HUES64 (cell line): Measurements from ENCODE around the gene JADE3.
A peak's percentile ranks its signal among the peaks of the same experiment; 100 is the strongest.

Source experiments
- H3K27ac ChIP-seq: 2 replicates; pipeline ENCODE4 v1.7.0; 2013; ENCODE audit warnings: low read depth, low read length, inconsistent platforms
- H3K27me3 ChIP-seq: 2 replicates; pipeline ENCODE4 v1.6.1; 2013; ENCODE audit warnings: mild to moderate bottlenecking, low read length; ENCODE audit not compliant: insufficient read depth
- H3K36me3 ChIP-seq: 2 replicates; pipeline ENCODE4 v1.6.1; 2013; ENCODE audit warnings: mild to moderate bottlenecking, low read length; ENCODE audit not compliant: insufficient read depth
- H3K4me1 ChIP-seq: 2 replicates; pipeline ENCODE4 v1.6.1; 2013; ENCODE audit warnings: mild to moderate bottlenecking, low read length, moderate library complexity; ENCODE audit not compliant: insufficient read depth
- H3K4me3 ChIP-seq: 2 replicates; pipeline ENCODE4 v1.5.1; 2013; ENCODE audit warnings: mild to moderate bottlenecking, low read length, moderate library complexity
- H3K9ac ChIP-seq: 2 replicates; pipeline ENCODE4 v1.6.1; 2013; ENCODE audit warnings: mild to moderate bottlenecking, low read depth, low read length
- H3K9me3 ChIP-seq: 2 replicates; pipeline ENCODE4 v1.6.1; 2013; ENCODE audit warnings: low read depth, low read length; ENCODE audit not compliant: insufficient read depth
- WGBS: fragments of 150-250, 120-280 bp; methylation state at CpG from one replicate; pipeline ENCODE4 v1.1.7; 2013; ENCODE audit warnings: missing lambda C conversion rate; 5-methylcytosine and 5-hydroxymethylcytosine counted together

Gene JADE3

DNA sequence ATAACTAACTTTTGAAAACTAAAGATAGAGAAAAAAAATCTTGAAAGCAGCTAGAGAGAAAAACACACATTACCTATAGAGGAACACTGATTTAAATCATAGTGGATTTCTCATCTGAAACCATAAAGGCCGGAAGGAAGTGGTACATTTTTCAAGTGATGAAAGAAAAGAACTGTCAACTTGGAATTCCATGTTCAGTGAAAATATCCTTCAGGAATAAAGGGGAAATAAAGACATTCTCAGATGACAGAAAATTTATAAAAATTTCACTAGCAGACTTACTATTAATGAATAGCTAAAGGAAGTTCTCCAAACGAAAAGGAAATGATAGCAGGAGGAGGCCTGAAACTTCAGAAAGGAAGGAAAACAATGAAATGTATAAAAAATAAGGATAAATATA lies 7.6 kb upstream of the JADE3 start:
- no CpG with 5 or more reads among the region's 2 CpGs for WGBS
- Histone ChIP-seq H3K9me3 (no peaks in the 10 kb centered on the region), H3K4me1 (no peaks in the 10 kb centered on the region)

DNA sequence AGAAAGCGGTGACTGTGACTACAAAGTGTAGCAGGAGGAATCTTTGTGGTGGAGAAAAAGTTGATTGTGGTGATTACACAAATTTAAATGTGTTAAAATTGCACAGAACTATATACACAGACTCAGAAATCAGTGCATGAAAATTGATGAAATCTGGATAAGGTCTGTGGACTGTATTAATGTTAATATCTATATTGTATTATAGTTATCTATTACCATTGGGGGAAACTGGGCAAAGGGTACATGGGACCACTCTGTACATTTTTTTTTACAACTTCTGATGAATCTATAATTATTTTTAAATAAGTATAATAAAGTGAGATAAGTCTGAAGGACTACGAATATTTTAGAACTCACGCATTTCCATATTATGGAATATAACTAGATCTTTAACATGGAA lies 1.8 kb upstream of the JADE3 start:
- no peak overlapping the region for H3K27ac ChIP-seq
- H3K36me3 ChIP-seq, result no peaks in the 10 kb centered on the region
- no peaks in the 10 kb centered on the region for H3K9me3 ChIP-seq
- H3K4me3 ChIP-seq, result no peak overlapping the region
- no peak overlapping the region for H3K9ac ChIP-seq
- H3K27me3 ChIP-seq, result no peaks in the 10 kb centered on the region
- 100% methylated on average over 1 of the region's 3 CpGs for WGBS
- H3K4me1 ChIP-seq, result 0 out of 2 replicates have a peak, but pooled peaks cover 9% of the 10 kb centered on the region

More for the DNA sequence above, 7.6 kb upstream of the JADE3 start:
- H3K27ac ChIP-seq, result no peak overlapping the region
- no peaks in the 10 kb centered on the region for H3K27me3 ChIP-seq
- no peaks in the 10 kb centered on the region for H3K36me3 ChIP-seq
- no peak overlapping the region for H3K9ac ChIP-seq
- H3K4me3 ChIP-seq, result no peak overlapping the region

DNA sequence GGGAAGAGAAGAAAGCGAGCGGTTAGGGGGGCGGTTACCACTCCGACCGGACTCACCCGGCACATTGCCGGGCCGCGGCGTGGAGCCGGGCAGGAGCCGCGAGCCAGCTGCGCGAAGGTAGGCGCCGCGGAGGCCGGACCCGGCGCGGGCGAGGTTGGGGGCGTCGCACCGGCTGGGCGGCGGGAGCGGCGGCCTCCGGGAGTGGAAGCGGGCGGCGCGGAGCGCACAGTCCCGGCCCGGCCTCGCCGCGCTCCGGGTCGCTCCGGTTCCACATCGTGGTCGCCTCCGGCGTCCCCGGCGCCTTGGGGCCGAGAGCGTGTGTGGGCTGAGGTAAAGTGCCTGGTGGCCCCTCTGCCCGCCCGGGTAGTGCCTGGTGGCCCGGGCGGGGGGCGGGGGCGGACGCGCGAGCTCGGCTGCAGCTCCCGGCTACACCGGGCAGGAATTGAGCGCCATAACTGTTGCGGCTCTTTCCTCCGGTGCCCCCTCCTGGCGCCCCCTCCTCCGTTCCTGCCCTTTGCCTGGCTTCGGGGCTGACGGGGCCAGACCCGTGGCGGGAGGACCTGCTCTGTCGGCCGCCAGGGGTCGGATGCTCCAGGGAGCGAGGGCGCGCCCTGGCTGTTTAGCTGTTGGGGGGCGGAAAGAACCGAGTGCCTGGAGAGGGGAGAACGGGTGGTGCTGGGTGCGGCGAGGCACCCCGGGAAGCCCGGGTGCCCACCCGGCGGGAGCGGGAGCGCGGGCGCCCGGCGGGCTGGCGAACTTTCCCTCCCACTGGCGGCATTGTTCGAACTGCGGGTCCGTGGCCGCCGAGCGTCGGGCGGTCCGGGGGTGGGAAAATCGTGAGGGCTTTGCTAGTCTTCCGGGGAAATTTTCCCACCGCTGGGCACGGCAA lies 626 bp downstream of the JADE3 start:
- H3K27ac ChIP-seq, result peak overlapping the region; percentile 68; the same call in 1 of the 2 replicates
- 1% methylated on average over 107 of the region's 109 CpGs for WGBS

DNA sequence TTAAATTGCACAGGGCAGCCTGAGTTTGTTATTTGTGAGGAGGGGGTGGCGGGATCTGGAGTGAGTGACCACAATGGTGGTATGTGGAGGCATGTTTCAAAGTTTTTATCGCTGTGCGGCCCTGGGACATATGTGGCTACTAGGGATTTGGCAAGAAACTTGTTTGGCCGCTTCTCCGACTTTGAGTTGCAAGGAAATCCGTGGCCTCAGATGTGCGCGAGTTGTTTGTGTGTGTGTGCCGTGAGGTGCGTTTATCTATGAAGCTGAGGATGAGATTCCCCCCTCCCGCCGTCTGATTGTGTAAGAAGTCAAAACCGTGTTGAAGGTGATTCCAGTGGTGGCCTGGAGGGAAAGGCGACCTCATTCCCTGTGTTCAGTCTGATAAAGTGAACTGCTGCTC lies 1.4 kb downstream of the JADE3 start:
- Histone ChIP-seq H3K27me3 (no peaks in the 10 kb centered on the region), H3K4me3 (peak overlapping the region; percentile 83), H3K9me3 (no peaks in the 10 kb centered on the region), H3K36me3 (no peaks in the 10 kb centered on the region), H3K27ac (no peak overlapping the region), H3K4me1 (0 out of 2 replicates have a peak, but pooled peaks cover 9% of the 10 kb centered on the region), H3K9ac (peak overlapping the region; percentile 81)
- WGBS, result 4% methylated on average over 14 of the region's 14 CpGs

More for the DNA sequence above, 626 bp downstream of the JADE3 start:
- Histone ChIP-seq H3K9me3 (no peaks in the 10 kb centered on the region), H3K27me3 (no peaks in the 10 kb centered on the region), H3K4me3 (peak overlapping the region; percentile 83), H3K9ac (peak overlapping the region; percentile 81), H3K4me1 (0 out of 2 replicates have a peak, but pooled peaks cover 9% of the 10 kb centered on the region), H3K36me3 (no peaks in the 10 kb centered on the region)

DNA sequence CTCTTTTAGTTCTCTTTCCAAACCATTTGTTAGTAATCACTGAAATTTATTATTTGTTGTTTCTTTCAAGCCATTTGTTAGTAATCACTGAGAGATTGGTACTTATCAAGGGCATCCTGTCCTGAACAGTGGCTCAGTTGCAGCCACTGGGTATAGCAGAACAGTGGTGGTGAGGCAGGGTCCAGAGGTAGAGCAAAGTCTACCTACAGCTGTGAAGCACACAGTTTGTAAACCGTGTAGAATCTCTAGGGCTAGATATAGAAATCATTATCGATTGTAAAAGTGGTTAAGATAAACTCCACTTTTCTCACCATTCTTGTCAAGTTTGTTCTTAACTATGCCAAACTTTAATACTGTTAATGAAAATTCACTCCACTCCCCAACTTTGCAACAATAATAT lies 4.1 kb downstream of the JADE3 start:
- no peak overlapping the region for H3K9ac ChIP-seq
- 93% methylated on average over 2 of the region's 2 CpGs for WGBS
- H3K9me3 ChIP-seq, result no peaks in the 10 kb centered on the region
- H3K27me3 ChIP-seq, result no peaks in the 10 kb centered on the region
- no peak overlapping the region for H3K4me3 ChIP-seq
- H3K27ac ChIP-seq, result no peak overlapping the region
- H3K36me3 ChIP-seq, result no peaks in the 10 kb centered on the region
- H3K4me1 ChIP-seq, result 0 out of 2 replicates have a peak, but pooled peaks cover 9% of the 10 kb centered on the region

DNA sequence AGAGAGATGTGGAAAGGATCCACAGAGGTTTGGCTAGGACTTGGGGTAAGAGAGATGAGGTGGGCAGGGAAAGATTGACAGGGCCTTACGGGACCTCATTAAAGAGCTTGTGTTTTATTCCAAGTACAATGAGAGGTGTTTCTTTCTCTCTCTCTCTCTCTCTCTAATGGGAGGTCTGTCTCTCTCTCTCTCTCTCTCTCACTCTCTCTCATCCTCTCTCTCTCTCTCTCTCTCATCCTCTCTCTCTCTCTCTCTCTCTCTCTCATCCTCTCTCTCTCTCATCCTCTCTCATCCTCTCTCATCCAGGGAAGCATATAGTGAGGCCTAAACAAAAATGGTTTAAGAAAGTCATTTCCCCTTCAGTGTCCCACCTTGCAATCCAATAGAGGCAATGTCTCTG lies 5.4 kb downstream of the JADE3 start:
- H3K9me3 ChIP-seq, result no peaks in the 10 kb centered on the region
- no peaks in the 10 kb centered on the region for H3K27me3 ChIP-seq
- H3K27ac ChIP-seq, result no peak overlapping the region
- no peak overlapping the region for H3K4me3 ChIP-seq
- H3K4me1 ChIP-seq, result peaks cover 16% of the 10 kb centered on the region; the same call in 1 of the 2 replicates
- 80% methylated on average over 1 of the region's 1 CpG for WGBS
- no peak overlapping the region for H3K9ac ChIP-seq
- H3K36me3 ChIP-seq, result no peaks in the 10 kb centered on the region

DNA sequence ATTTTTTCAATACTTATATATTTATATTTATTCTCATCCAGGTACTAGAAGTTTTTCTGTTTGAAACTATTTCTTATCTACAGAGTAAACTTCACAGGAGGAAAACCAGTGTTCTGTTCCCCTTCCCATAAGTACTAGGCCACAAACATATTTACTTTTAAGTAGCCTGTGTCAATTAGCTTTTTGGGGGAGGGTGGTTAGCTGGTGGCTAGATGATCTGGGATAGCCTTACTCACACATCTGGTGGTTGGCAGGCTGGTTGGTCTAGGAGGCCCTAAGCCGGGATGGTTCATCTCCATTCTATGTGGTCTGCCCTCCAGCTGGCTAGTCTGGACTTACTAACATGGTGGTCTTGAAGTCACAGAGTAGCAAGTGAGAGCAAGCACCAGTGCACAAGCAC lies 6.2 kb downstream of the JADE3 start:
- Histone ChIP-seq H3K9ac (no peak overlapping the region), H3K4me1 (peaks cover 16% of the 10 kb centered on the region; the same call in 1 of the 2 replicates), H3K4me3 (no peak overlapping the region), H3K27me3 (no peaks in the 10 kb centered on the region), H3K27ac (no peak overlapping the region), H3K36me3 (no peaks in the 10 kb centered on the region), H3K9me3 (no peaks in the 10 kb centered on the region)
- 94% methylated on average over 1 of the region's 1 CpG for WGBS

DNA sequence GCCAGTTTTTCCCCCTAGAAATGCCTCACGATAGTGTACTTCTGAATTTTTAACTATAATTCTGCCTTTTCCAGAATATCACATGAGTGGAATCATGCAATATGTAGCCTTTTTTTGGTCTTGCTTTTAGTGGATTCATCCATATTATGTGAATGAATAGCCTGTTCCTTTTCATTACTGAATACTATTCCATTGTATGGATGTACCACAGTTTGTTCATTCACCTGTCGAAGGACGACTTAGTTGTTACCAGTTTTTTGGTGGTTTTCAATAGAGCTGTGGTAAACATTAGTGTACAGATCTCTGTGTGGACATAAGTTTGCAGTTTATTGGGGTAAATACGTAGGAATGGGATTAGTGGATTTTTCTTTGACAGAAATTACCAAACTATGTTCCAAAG lies 8.0 kb downstream of the JADE3 start:
- Histone ChIP-seq H3K4me3 (no peak overlapping the region), H3K9ac (no peak overlapping the region), H3K9me3 (no peaks in the 10 kb centered on the region), H3K36me3 (no peaks in the 10 kb centered on the region), H3K4me1 (peaks cover 12% of the 10 kb centered on the region; the same call in 1 of the 2 replicates), H3K27ac (no peak overlapping the region), H3K27me3 (no peaks in the 10 kb centered on the region)
- WGBS, result 67% methylated on average over 3 of the region's 4 CpGs

DNA sequence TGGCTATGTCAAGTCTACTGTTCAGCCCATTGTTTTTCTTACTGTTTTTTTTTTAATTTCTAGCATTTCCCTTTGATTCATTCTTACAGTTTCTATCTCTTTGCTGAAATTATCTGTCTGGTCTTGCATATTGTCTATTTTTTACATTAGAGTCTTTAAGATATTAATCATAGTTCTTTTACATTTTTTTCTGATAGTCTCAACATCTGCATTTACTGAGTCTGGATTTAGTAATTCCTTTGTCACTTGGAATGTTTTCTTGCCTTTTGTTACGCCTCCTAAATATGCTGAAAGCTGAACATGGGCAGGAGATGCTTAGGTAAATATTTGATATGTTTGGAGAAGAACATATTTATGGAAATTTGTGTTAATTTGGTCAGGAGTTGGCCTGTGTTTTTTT lies 10.4 kb downstream of the JADE3 start:
- Histone ChIP-seq H3K27me3 (no peaks in the 10 kb centered on the region), H3K4me3 (no peak overlapping the region), H3K27ac (no peak overlapping the region), H3K9ac (no peak overlapping the region), H3K4me1 (peaks cover 12% of the 10 kb centered on the region; the same call in 1 of the 2 replicates), H3K9me3 (no peaks in the 10 kb centered on the region), H3K36me3 (no peaks in the 10 kb centered on the region)
- WGBS, result 89% methylated on average over 1 of the region's 1 CpG

DNA sequence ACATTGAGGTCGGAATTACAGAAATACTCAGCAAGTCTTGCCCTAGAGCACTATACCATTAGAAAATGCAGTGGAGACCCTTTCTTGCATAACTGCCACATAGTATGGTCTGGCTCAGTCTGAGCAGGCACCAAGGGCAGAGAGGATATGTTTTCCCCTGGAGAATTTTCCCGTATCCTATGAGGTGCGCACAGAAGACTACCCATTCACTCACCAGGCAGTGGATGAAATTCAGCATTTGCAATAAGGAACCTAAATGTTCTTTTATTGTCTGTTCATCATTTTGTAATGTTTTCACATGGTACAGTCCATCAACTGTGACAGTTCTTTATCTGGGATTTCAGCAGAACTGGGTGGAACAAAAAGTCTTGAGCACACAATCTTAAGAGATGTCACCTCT lies 15.5 kb downstream of the JADE3 start:
- Histone ChIP-seq H3K4me3 (no peak overlapping the region), H3K27me3 (no peaks in the 10 kb centered on the region), H3K9me3 (no peaks in the 10 kb centered on the region), H3K27ac (no peak overlapping the region), H3K4me1 (peaks cover 5% of the 10 kb centered on the region; the same call in 1 of the 2 replicates), H3K36me3 (no peaks in the 10 kb centered on the region), H3K9ac (no peak overlapping the region)
- WGBS, result 89% methylated on average over 3 of the region's 3 CpGs

DNA sequence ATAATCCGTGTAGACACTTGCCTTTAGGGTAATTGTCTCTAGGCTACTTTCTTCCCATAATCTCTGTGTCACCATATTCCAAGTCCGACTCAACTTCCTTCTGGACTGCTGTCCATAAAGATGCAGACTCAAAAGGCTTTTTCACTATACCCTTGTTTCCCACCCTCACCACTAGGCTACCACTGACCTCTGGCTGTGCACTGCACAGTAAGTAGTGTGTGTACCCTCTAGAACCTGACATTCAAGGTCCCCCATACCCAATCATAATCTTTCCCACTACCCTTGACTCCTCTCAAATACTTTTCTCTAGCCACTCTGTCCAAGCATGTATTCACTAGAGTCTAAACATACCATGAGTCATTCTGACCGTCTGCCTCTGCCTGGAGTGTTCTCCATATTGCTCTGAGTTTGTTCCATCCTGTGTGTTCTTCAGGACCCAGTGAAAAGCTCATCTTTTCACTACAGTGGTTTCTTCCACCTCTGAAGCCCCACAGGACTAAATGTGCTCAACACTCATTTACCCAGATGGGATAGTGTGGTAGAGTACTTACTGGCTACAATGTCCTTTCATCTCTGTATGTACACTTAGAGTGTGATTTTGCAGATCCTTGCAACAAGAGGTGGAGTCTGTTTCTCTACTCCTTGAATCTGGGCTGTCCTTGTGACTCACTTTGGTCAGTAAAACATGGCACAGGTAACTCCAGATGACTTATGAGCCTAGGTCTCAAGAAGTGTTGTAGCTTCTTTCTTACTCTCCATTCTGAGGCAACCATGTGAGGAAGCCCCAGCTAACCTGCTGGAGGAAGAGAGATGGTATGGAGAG lies 17.4 kb downstream of the JADE3 start:
- Histone ChIP-seq H3K9me3 (no peaks in the 10 kb centered on the region), H3K36me3 (no peaks in the 10 kb centered on the region), H3K27me3 (no peaks in the 10 kb centered on the region), H3K4me1 (no peaks in the 10 kb centered on the region), H3K4me3 (no peak overlapping the region), H3K27ac (no peak overlapping the region), H3K9ac (no peak overlapping the region)
- WGBS, result 92% methylated on average over 3 of the region's 3 CpGs
